Hematopoietic multipotent progenitor cell (in vitro differentiated cells): ENCODE results near the gene ARHGEF39. TPM values are rescaled to one million over a fixed set of nuclear protein-coding genes. Genes with fewer than 3 reads are reported as not detected.

Experiments used
- DNase-seq, 3 donors: peaks; one replicate each; pipeline ENCODE4 v3.0.0-alpha.2; 2011 to 2015; ENCODE audit warnings: low read depth in 2 of 3, low spot score in 2 of 3
- total RNA-seq: library from RNA; depleted of rRNA; stranded (reverse); fragments of >200 nt; gene quantifications from one replicate; pipeline ENCODE4 v1.2.3, GENCODE V29; 2012

Gene ARHGEF39
- total RNA-seq, 1 donor, result 1.3 TPM

- DNase-seq, result no peak
Observed at GRCh38 chr9:35691757-35692301, 26.8 kb upstream of the ARHGEF39 start.

GRCh38 chr9:35691334-35691650 lies 26.3 kb upstream of the ARHGEF39 start:
- DNase-seq, result no peak

GRCh38 chr9:35690614-35691333 lies 25.8 kb upstream of the ARHGEF39 start:
- peak in 2 of 3 donors; percentile 21 to 39 for DNase-seq

DNA sequence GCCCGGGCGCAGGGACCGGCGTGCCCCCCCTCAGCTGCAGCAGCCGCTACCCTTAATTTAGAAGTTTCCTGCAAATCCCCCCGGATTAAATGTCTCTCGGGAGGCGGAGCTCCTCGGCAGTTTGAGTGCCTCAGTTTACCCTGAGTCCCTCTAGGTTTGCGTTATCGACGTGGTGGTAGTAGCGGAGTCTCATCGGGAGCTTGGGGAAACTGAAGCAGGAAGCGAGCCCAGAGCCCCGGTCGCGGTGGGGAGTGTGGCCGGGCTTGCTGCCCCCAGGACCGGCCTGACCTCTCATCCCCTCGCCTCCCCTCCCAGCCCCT lies 25.3 kb upstream of the ARHGEF39 start:
- DNase-seq, result no peak

- no peak for DNase-seq
Observed at GRCh38 chr9:35689542-35690293, 24.7 kb upstream of the ARHGEF39 start, which contains the start of gene TPM2. TSS of gene TPM2 (minus strand) at chr9:35689925. CDS start at chr9:35689817, 108 bp downstream.

- peak in 1 of 3 donors; percentile 33 for DNase-seq
Observed at GRCh38 chr9:35688558-35689541, 23.9 kb upstream of the ARHGEF39 start.

DNA sequence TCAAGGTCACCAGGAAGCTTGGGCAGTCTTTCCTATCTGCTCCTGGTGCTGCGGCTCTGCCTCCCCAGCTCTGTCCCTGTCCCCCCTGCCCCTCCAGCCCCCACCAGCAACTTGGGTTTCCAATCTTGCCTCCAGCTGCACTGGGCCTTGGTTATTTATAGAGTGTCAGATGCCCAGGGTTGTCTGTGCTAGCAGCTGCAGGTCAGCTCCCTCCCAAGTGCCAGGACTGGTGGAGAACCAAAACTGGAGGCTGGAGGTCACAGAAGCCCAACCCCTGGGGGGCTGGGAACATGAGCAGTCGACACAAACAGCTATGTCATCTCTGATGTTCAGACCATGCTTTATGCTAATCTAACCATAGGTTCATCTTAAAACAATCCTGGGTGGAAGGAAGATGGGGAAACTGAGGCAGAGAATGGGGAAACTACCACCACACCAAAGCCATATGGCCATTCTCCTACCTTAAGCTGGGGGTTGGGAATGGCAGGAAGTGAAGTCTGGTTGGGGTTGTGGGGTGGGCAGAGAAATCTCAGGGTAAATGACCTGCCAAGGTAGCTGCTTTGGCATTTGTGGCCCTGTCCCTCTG lies 23.1 kb upstream of the ARHGEF39 start:
- no peak for DNase-seq

- no peak for DNase-seq
Observed at GRCh38 chr9:35687306-35687705, 22.3 kb upstream of the ARHGEF39 start.

- no peak for DNase-seq
Observed at GRCh38 chr9:35686222-35687203, 21.5 kb upstream of the ARHGEF39 start.

- no peak for DNase-seq
Observed at GRCh38 chr9:35685506-35685905, 20.5 kb upstream of the ARHGEF39 start.

DNA sequence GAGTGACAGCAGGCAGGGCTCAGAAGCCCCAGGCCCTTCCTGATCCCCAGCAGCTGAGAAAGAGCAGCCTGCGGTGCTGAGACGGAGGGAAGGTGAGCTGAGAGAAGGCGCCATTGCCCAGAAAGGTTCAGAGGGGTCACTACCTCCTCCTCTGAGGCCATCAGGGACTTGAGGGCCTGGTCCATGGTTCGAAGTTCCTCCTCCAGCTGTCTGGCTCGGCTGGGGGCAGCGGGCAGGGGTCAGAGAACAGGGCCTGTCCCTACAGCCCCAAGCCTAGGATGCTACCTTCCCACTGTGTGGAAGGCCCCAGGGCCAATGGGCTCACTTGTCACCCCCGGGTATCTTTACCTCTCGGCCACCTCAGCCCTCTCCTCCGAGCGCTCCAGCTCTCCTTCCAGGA lies 19.9 kb upstream of the ARHGEF39 start:
- DNase-seq, result no peak

GRCh38 chr9:35683323-35683722 lies 18.3 kb upstream of the ARHGEF39 start:
- DNase-seq, result no peak

DNA sequence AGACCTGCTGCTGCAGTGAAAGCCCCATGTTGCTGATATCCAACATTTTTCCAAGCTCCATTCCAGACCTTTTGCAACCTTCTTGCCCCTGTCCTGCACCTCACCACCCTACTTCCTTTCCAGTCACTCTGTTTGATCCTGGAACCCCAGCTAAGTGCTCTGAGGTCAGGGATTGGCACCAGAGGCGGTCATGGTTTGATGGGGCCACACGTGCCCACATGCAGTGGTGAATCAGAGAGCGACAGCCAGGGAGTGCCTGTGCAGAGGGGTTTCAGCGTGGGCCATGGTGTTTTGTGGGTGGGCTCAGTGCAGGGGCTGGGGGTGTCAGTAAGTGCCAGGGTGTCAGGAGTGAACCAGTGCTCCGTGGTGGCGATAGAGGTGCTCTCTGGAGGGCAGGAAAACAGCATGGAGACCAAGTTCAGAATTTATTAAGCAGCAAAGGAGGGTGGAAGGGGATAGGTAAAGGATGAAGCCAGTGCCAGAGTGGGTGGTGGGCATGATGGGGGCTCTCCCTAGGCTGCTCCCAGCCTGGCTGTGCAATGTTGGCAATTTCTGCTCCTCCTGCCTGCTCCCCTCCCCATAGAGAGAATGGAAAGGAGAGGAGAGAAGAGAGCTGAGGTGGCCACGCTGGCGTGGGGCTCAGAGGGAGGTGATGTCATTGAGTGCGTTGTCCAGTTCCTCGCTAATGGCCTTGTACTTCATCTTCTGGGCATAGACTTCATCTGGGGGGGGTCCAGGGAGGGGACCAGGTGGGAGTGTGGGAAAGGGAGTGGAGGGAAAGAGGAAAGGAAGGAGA lies 17.7 kb upstream of the ARHGEF39 start:
- no peak for DNase-seq

GRCh38 chr9:35682051-35682450 lies 17.1 kb upstream of the ARHGEF39 start:
- DNase-seq, result no peak

DNA sequence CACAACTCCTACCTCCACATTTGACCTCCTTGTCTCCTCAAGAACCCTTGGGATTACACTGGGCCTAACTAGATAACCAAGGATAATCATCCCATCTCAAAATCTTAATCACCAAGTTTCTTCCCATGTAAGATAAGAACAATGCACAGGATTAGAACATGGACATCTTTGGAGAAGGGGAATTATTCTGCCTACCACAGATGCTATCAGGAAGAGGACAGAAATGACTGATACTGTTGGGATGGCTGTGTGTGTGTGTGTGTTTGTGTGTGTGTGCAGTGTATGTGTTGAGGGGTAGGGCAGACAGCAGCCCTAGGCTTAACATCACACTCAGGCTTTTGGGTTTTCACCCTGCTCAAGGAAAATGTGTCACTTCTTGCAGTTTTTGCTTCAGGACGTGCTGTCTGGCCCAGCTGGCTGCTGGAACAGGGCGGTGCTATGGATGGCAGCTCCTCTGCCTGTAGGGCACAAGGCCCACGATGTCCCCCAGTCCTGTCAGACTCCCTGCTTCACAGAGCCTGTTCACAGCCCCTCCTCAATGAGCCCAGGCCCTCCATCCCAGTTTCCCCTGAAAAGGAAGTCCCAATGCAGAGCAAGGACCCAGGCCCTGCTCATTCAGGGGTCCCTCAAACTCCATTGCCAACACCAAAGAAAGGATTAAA lies 16.5 kb upstream of the ARHGEF39 start:
- DNase-seq, result no peak

DNA sequence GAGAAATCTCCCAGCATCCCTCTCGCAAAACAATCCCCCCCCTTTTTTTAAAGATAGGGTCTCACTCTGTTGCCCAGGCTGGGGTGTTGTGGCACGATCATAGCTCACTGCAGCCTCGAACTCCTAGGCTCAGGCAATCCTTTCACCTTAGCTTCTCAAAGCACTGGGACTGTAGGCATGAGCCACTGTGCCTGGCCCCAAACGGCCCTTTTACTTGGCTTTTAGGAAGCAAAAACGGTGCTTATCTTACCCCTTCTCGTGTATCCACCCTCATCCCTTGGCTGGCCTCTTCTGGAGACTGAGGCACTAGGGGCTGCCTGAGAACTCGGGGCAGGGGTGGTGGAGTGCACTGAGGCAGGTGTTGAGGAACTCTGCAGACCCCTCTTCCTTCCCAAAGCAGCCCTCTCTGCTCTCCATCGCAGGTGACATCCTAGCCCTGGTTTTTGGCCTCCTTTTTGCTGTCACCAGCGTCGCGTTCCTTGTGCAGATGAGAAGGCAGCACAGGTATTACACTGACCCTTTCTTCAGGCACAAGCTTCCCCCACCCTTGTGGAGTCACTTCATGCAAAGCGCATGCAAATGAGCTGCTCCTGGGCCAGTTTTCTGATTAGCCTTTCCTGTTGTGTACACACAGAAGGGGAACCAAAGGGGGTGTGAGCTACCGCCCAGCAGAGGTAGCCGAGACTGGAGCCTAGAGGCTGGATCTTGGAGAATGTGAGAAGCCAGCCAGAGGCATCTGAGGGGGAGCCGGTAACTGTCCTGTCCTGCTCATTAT lies 15.5 kb upstream of the ARHGEF39 start:
- DNase-seq, result no peak

- no peak for DNase-seq
Observed at GRCh38 chr9:35679766-35680330, 14.9 kb upstream of the ARHGEF39 start.
